Suprapubic skin (tissue), 4 donors: ENCODE measurements around the gene VTI1A. TPM values are rescaled to one million over a fixed set of nuclear protein-coding genes. Genes with fewer than 3 reads are reported as not detected.

Experiments
- DNase-seq, 2 donors: peaks; one replicate each; pipeline ENCODE4 v3.0.0-alpha.2; 2019; ENCODE audit warnings: low spot score in 2 of 2
- H3K27ac ChIP-seq: fragments of 200-600 bp; sonication (generic); one replicate; pipeline ENCODE4 v1.5.1; 2019
- H3K27me3 ChIP-seq: fragments of 200-600 bp; sonication (generic); one replicate; pipeline ENCODE4 v1.5.1; 2019
- H3K36me3 ChIP-seq: fragments of 200-600 bp; sonication (generic); one replicate; pipeline ENCODE4 v1.5.1; 2019
- H3K4me1 ChIP-seq: fragments of 200-600 bp; sonication (generic); one replicate; pipeline ENCODE4 v1.5.1; 2019
- H3K4me3 ChIP-seq: fragments of 200-600 bp; sonication (generic); one replicate; pipeline ENCODE4 v1.5.1; 2019; ENCODE audit warnings: mild to moderate bottlenecking
- H3K9me3 ChIP-seq: fragments of 200-600 bp; sonication (generic); one replicate; pipeline ENCODE4 v1.5.1; 2019
- CTCF ChIP-seq, 2 donors: fragments of 200-600 bp in 1 of 2; fragments of 450-650 bp in 1 of 2; sonication (generic) in 1 of 2; IDR thresholded peaks; one replicate each; pipeline ENCODE4 v1.5.1; 2016 to 2019; ENCODE audit warnings: antibody characterized with exemption in 2 of 2, mild to moderate bottlenecking in 1 of 2, moderate library complexity in 1 of 2
- EP300 ChIP-seq: sonication (generic); formaldehyde crosslinking; IDR thresholded peaks from one replicate; pipeline ENCODE4 v1.6.1; 2017; ENCODE audit warnings: antibody characterized with exemption
- POLR2A ChIP-seq, 2 donors: fragments of 450-650 bp; IDR thresholded peaks; one replicate each; pipeline ENCODE4 v1.6.1; 2017; ENCODE audit warnings: antibody characterized with exemption in 2 of 2, mild to moderate bottlenecking in 2 of 2, moderate library complexity in 2 of 2
- POLR2AphosphoS5 ChIP-seq, 3 donors: sonication (generic); formaldehyde crosslinking; IDR thresholded peaks; one replicate each; pipeline ENCODE4 v1.6.1; 2017; ENCODE audit warnings: antibody characterized with exemption in 3 of 3
- WGBS: methylation state at CpG from one replicate; pipeline ENCODE4 v1.1.5; 2018; 5-methylcytosine and 5-hydroxymethylcytosine counted together
- total RNA-seq, 4 donors: library from RNA; depleted of rRNA; stranded (reverse); fragments of >200 nt; gene quantifications; one replicate each; pipeline ENCODE4 v1.1.0, GENCODE V29; 2016

VTI1A gene
- total RNA-seq, 4 donors from 2014 or later = 43.0 to 81.0 (median 49.2) TPM

GRCh38 chr10:112650588-112651030, 203.6 kb downstream of the VTI1A start:
- TF ChIP-seq CTCF (IDR thresholded peaks at IDR 0.05) (no peak), POLR2AphosphoS5 (IDR thresholded peaks at IDR 0.05) (no peak), EP300 (no peak), POLR2A (IDR thresholded peaks at IDR 0.05) (no peak)
- Histone ChIP-seq H3K27me3 (no peaks in the 10 kb centered on the region), H3K4me1 (no peaks in the 10 kb centered on the region), H3K36me3 (no peaks in the 10 kb centered on the region), H3K27ac (no peak overlapping the region), H3K4me3 (no peak overlapping the region), H3K9me3 (no peaks in the 10 kb centered on the region)
- 92% methylated on average over 7 of the region's 7 CpGs for WGBS
- DNase-seq = no peak

- Histone ChIP-seq H3K27me3 (no peaks in the 10 kb centered on the region), H3K4me1 (no peaks in the 10 kb centered on the region), H3K36me3 (no peaks in the 10 kb centered on the region), H3K27ac (no peak overlapping the region), H3K9me3 (no peaks in the 10 kb centered on the region), H3K4me3 (no peak overlapping the region)
- WGBS = 94% methylated on average over 6 of the region's 6 CpGs
- DNase-seq = no peak
- TF ChIP-seq POLR2AphosphoS5 (IDR thresholded peaks at IDR 0.05) (no peak), CTCF (IDR thresholded peaks at IDR 0.05) (no peak), EP300 (no peak), POLR2A (IDR thresholded peaks at IDR 0.05) (no peak)
These were observed 206.2 kb downstream of the VTI1A start for GRCh38 chr10:112653215-112653614.

GRCh38 chr10:112653851-112654250, 206.8 kb downstream of the VTI1A start:
- DNase-seq = no peak
- Histone ChIP-seq H3K9me3 (no peaks in the 10 kb centered on the region), H3K4me3 (no peak overlapping the region), H3K36me3 (no peaks in the 10 kb centered on the region), H3K27ac (no peak overlapping the region), H3K4me1 (no peaks in the 10 kb centered on the region), H3K27me3 (no peaks in the 10 kb centered on the region)
- 85% methylated on average over 3 of the region's 3 CpGs for WGBS
- TF ChIP-seq POLR2A (IDR thresholded peaks at IDR 0.05) = no peak

GRCh38 chr10:112654794-112655193, 207.8 kb downstream of the VTI1A start:
- 96% methylated on average over 3 of the region's 3 CpGs for WGBS
- H3K36me3 ChIP-seq = no peaks in the 10 kb centered on the region
- H3K9me3 ChIP-seq = no peaks in the 10 kb centered on the region
- TF ChIP-seq EP300 = no peak
- TF ChIP-seq POLR2AphosphoS5 (IDR thresholded peaks at IDR 0.05) = no peak
- TF ChIP-seq CTCF (IDR thresholded peaks at IDR 0.05) = no peak
- TF ChIP-seq POLR2A (IDR thresholded peaks at IDR 0.05) = no peak
- H3K4me1 ChIP-seq = no peaks in the 10 kb centered on the region
- DNase-seq = no peak
- H3K4me3 ChIP-seq = no peak overlapping the region
- no peaks in the 10 kb centered on the region for H3K27me3 ChIP-seq
- no peak overlapping the region for H3K27ac ChIP-seq

- H3K36me3 ChIP-seq = no peaks in the 10 kb centered on the region
- 92% methylated on average over 1 of the region's 1 CpG for WGBS
These were observed 208.7 kb downstream of the VTI1A start for GRCh38 chr10:112655722-112656121.

More at GRCh38 chr10:112655722-112656121, 208.7 kb downstream of the VTI1A start:
- Histone ChIP-seq H3K27me3 (no peaks in the 10 kb centered on the region), H3K4me1 (no peaks in the 10 kb centered on the region), H3K4me3 (no peak overlapping the region), H3K27ac (no peak overlapping the region), H3K9me3 (no peaks in the 10 kb centered on the region)
- TF ChIP-seq CTCF (IDR thresholded peaks at IDR 0.05) = no peak
- no peak for TF ChIP-seq EP300
- no peak for DNase-seq
